HG03159 (cell line): ENCODE results near the gene BLTP3B.
"Not testable (repeated sequence)": the region's sequence is repeated elsewhere in the genome, so short reads cannot be mapped to it uniquely, and the experiment has no call there.

Source experiments
- ATAC-seq: cut with Tn5 transposase; IDR thresholded peaks from one replicate; pipeline ENCODE4 v1.9.1; 2021; ENCODE audit warnings: mild to moderate bottlenecking, moderate library complexity; ENCODE audit not compliant: unreplicated experiment

The BLTP3B gene, protein sequence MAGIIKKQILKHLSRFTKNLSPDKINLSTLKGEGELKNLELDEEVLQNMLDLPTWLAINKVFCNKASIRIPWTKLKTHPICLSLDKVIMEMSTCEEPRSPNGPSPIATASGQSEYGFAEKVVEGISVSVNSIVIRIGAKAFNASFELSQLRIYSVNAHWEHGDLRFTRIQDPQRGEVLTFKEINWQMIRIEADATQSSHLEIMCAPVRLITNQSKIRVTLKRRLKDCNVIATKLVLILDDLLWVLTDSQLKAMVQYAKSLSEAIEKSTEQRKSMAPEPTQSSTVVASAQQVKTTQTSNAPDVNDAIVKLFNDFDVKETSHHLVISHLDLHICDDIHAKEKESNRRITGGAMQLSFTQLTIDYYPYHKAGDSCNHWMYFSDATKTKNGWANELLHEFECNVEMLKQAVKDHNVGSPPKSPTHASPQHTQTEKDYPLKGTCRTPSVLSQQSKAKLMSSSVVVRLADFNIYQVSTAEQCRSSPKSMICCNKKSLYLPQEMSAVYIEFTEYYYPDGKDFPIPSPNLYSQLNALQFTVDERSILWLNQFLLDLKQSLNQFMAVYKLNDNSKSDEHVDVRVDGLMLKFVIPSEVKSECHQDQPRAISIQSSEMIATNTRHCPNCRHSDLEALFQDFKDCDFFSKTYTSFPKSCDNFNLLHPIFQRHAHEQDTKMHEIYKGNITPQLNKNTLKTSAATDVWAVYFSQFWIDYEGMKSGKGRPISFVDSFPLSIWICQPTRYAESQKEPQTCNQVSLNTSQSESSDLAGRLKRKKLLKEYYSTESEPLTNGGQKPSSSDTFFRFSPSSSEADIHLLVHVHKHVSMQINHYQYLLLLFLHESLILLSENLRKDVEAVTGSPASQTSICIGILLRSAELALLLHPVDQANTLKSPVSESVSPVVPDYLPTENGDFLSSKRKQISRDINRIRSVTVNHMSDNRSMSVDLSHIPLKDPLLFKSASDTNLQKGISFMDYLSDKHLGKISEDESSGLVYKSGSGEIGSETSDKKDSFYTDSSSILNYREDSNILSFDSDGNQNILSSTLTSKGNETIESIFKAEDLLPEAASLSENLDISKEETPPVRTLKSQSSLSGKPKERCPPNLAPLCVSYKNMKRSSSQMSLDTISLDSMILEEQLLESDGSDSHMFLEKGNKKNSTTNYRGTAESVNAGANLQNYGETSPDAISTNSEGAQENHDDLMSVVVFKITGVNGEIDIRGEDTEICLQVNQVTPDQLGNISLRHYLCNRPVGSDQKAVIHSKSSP (N-terminal part only)

DNA sequence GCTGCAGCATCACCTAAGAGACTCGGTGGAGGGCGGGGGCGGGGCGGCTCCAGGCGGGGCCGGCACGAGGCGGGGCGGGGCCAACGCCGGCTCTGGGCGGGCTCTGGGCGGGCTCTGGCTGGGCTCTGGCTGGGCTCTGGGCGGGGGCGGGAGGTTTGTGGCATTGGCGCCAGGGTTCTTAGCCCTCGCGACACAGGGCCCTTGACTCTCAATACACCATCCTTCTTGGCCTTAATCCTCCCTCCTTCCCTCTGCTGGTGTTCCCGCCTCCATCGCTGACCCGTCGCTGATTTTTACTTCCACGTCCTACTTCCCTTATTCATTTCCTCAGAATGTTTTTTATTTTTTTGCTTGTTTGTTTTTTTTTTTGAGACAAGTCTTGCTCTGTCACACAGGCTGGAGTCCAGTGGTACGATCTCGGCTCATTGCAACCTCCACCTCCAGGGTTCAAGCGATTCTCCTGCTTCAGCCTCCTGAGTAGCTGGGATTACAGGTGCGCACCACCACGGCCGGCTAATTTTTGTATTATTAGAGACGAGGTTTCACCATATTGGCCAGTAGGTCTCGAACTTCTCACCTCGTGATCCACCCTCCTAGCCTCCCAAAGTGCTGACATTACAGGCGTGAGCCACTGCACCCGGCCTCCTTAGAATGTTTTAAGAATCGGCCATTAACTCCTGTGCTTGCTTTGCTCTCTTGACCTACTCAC is at the start of gene BLTP3B:
Gene BLTP3B, minus strand, starts transcription at position 24 of the 709 bp plus-strand sequence. CDS start 239 bp downstream, outside the sequence.
- peak; percentile 77 for ATAC-seq

DNA sequence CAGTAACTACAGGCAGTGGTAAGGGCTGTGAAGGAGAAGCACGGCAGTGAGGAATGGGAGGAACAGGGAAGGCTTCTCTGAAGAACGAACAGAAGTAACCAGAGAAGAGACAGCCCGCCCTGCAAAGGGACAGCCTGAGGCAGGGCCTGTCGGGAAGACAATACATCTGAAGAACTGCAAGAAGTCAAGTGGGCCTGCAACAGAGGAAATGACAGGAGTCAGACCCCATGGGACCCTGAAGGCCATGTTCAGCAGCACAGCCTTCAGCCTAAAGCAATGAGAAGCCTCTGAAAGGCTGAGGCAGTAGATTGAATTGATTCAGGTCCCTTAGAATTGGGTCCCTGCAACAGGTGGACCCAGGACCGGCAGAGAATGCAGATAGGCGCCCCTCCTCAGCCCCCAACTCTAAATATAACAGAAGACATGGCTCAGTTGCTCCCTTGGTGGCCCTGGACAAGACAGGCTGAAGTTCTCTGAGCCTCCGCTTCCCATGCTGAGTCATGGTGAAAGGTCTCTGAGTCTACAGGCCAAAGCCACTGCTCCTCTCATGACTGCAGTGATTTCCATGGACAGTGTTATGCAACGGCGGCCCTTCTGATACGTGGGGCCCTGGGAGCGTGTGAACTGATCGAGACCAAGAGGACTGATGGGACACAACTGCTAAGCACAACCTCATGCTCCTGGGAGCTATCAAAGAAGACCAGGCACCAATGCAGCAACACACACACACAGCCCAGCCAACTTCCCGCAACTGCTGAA is 47.1 kb upstream of the BLTP3B start:
- no peak for ATAC-seq

GRCh38 chr12:100188888-100189635 is 46.4 kb upstream of the BLTP3B start:
- ATAC-seq = not testable (repeated sequence)

GRCh38 chr12:100187857-100188519 is 45.3 kb upstream of the BLTP3B start:
- ATAC-seq = no peak

- no peak for ATAC-seq
Measured at GRCh38 chr12:100187068-100187467, 44.4 kb upstream of the BLTP3B start.

GRCh38 chr12:100186071-100186470 is 43.4 kb upstream of the BLTP3B start:
- no peak for ATAC-seq

DNA sequence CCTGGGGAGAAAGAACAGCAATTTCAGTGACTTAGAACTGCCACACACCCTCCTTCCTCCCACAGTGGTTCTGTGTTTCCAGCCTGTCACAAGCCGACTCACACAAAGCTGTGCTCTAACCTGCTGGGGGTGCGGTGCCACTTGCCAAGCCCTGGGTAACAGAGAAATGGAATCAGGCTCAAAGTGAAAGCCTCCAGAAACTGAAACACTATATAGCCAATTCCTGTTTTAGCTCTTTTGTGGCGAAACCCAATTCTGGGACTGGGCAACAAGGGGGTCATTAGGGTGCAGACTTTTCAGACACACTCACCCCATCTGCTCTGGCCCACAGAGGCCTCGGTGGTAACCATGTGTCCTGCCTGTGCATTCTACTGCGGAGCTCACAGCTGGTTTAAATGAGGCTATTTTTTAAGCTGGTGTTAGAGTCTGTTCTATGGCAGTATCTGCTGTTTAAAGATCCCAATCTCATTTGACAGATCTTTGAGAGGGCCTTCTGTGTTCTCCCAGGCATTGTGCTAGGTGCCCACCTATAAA is 42.8 kb upstream of the BLTP3B start:
- peak; percentile 79 for ATAC-seq

GRCh38 chr12:100184549-100185145 is 42.0 kb upstream of the BLTP3B start:
- ATAC-seq = no peak

DNA sequence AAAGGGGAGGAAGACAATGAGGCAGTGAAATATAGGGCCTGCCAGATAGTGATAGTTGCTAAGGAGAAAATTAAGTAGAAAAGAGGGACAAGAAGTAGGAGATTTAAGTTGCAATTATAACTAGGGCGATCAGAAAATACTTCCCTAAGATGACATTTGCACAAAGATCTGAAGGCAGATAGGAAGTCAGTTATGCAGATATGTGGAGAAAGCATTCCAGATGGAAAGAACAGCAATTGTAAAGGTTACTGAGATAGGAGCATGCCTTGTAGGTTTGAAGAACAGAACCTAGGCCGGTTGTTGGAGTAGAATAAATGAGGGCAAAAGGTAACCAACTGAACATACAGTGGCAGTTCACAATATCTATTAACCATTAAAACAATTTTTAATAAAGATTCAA is 36.6 kb upstream of the BLTP3B start:
- ATAC-seq = no peak

GRCh38 chr12:100176493-100176892 is 33.8 kb upstream of the BLTP3B start:
- not testable (repeated sequence) for ATAC-seq

GRCh38 chr12:100174495-100174894 is 31.8 kb upstream of the BLTP3B start:
- ATAC-seq = no peak

- no peak for ATAC-seq
Measured at GRCh38 chr12:100173111-100173510, 30.4 kb upstream of the BLTP3B start.

DNA sequence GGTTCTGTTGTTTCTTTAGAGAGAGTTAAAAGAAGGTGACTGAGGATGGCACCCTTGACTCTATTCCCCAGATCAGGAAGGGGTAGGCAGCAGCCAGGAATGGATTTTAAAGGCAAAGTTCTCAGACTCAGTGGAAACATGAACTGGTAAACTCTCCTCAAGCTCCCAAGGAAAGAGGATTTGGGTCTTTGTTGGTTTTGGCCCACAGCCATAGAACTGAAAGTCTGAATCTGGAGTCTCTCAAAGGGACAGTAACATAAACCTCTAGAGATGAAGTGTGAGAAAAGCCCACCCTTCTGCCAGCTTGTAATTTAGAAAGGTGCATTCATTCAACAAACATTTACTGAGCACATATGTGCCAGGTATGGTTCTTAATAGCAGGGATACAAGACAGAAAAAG is 28.6 kb upstream of the BLTP3B start:
- ATAC-seq = no peak

DNA sequence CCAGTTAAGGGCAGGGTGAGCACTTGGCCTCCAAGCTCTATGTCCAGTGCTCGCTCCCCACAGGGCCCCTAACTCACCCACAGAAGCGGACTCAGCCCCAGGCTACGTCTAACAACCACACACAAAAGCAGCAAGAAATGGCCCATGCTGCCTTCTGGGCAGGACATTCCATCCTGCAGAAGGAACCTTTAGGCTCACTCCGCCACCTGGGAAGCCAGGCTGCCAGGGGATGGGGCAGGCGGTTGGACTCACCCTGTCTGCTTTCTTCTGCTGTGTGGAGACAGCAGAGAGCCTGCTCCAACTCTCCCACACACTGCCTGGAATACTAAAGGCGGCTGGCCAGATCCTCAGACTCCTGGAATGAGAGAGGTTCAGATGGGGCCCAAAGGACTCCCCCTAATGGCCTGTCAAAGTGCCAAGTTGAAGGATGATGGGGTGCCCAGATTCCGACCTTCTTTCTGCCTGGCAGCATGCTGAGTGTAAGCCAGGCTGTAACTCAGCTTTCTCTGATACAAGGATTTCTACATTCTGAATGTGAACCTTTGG is 27.7 kb upstream of the BLTP3B start:
- no peak for ATAC-seq

DNA sequence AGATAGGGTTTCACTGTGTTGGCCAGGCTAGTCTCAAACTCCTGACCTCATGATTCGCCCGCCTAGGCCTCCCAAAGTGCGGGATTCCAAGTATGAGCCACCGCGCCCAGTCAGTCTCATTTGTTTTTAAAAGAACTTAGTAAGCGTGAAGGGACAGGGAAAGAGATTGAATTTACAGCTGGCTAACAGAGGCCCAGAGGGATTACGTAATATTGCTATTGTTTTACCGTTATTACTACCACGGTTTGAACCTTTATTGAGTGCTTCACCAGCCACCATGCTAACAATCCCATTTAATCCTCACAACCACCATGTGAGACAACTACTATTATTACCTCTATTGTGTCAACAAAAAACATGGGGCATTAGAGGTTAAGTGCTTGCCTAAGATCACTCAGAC is 26.7 kb upstream of the BLTP3B start:
- no peak for ATAC-seq

DNA sequence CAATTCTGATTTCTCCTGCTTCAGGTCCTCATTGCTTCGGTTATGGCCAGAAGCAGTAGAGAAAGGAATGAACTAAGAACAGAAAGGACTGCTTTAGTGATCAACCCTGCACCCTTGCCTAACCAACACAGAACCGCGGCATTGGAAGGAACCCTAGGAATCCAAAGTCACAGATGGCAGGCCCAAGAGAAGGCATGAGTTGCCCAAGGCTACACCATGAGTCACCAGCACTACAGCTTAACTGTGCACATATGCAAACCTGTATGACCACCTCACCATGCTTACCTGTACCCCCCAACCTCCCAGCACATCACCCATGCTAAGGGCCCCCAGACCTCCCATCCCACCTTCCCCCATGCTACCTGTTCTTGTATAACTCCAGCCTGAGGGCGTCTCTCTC is 25.9 kb upstream of the BLTP3B start:
- no peak for ATAC-seq

DNA sequence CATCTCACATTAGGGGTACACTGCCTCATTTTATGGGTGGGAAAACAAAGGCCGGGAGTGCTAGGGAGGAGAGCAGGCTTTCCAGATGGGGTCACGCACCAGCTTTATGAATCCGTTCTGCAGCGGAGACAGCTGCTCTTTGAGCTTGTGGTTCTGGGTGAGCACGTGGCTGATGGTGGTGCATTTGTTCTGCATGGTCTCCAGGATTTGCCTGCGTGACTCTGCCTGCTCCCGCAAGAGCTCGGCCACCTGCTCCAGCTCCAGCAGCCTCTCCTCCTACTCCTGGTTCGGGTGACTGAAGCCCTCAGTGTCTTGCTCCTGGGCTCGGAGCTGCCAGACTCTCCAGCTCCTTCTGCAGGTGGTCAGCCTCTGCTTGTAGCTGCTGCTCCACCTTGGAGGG is 23.6 kb upstream of the BLTP3B start:
- ATAC-seq = no peak

DNA sequence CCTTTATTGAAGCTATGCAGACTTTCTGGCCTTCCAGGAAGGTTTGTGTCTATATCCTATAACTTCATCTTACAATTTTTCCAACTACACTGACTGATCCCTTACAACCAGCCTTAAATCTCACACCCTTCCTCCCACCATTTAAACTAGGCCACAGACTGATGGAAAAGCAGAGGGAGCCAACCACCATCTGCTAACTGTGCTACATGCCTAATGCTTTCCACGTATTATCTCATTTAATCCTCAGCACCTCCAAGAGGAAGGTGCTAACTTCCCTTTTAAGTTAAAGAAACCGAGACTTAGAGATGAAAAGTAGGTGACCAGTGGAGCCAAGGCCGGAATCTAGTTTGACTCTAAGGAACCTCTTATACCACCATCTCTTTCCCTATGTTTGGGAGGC is 22.7 kb upstream of the BLTP3B start:
- no peak for ATAC-seq
